Measurements from ENCODE around the gene PHF20.
"Not testable (repeated sequence)": the region's sequence is repeated elsewhere in the genome, so short reads cannot be mapped to it uniquely, and the experiment has no call there.

PHF20 gene

DNA sequence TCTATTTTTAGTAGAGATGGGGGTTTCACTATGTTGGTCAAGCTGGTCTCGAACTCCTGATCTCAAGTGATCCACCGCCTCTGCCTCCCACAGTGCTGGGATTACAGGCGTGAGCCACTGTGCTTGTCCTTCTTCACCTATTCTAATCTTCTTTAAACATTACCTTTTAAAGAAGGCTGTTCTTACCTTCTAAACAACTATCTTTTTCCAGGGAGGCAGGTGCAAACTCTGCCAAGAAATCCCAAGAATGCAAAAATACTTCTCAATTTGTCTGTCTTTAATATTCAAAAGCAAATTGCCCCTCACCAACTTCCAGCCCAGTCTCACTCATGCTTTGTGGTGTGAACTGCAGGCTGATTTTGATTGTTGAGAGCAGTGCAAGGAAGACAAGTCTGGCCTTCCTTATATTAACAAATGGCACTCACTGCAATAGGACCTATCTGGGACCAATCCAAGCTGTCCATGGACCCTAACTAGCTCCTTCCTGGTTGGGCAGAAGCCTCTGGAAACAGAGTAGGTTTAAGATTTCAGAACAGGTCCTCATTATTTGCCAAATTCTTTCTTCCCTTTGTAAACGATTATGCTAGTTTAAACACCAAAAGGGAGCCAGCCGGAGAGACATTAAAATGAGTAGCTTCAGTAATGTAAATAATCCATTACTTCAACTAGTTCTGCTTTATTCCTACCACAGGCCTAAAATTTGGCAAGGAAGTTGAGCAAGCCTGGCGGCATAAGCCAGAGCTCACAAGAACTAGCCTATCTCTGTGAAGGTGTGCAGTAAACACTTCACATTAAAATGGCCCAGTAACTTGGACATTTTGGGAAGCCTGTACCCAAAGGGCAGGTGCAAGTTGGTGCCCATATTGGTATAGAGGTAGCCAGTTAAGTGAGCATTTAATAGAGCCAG lies 180.9 kb downstream of the PHF20 start:
- H3K4me3 ChIP-seq (ENCODE audit: low read depth, low read length), result peak overlapping the region; percentile 95
- DNase-seq (ENCODE audit: low read depth), result no peak

DNA sequence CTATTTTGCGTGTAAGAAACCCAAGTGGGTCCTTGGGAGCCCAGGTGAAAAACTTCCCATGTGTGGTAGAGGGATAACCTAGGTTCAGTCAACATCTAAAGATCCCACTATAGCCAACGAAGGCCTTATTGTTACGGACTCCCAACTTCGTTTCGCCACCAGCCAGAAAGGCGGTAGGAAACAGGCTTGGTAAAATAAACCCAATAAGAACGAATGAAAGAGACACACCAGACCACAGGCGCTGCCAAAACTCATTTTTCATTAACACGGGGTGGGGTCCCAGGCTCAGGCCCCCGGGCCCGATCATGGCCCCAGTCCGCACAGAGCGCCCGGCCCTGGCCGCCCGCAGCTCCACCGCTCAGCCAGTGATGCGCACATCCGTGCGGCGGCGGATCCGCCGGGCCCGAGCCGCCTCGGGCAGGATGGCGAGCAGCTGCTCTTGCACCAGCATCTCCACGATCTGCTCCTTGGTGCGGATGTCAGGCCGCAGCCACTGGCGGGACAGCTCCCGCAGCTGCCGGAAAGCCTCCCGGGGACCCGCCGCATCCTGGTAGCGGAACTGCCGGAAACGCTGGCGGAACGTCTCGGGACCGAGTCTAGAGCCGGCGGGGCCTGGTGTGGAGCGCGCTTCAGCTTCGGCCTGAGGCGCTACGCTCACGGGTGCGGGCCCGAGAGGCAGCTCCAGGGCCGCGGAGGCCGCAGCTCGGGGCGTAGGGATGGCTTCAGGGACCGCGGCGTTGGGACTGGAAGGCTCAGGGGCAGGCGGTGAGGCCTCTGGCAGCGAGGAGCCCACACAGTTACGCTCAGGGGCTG lies 181.8 kb downstream of the PHF20 start:
- peak overlapping the region; percentile 95 for H3K4me3 ChIP-seq (ENCODE audit: low read depth, low read length)
- DNase-seq (ENCODE audit: low read depth), result no peak

DNA sequence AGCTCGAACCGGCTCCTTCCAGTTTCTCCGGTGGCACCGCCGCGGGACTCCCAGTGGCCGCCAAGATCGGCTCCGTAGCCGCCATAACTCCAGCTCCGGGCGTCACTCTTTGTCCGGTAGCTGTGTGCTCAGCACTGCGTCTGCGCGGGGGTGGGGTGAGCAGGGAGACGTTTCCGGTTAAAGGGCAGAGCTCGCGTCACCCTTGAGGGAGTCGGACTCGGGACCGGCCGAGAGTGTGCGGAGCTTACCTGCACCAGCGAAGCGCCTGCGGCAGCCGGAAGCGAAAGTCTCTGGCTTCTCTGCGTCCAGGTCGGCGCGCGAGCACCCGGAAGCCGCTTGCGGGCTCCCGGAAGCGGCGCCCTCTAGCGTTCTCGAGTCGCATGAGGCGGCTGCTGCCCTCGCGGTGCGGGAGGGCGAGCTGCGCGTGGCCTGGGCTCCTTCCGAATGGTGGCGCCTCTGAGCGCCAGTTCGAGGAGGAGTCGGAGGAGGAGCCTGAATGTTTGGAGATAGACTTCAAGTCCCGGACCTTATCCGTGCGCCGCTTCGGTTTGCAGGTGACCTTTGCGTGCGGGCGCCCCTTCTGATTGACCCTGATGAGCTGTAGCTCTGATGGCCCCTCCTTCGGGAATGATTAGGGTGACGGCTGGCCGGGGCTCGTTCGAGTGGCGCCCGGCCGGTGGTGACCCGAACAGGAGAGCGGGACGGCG lies 182.5 kb downstream of the PHF20 start, which contains the start of gene SCAND1:
Gene SCAND1, minus strand, starts transcription at position 303 of the 707 bp plus-strand sequence. Its CDS starts 218 bp downstream, at position 85.
- DNase-seq (ENCODE audit: low read depth), result peak; percentile 83
- peak within 1 kb of the TSS; percentile 95 for H3K4me3 ChIP-seq (ENCODE audit: low read depth, low read length)

DNA sequence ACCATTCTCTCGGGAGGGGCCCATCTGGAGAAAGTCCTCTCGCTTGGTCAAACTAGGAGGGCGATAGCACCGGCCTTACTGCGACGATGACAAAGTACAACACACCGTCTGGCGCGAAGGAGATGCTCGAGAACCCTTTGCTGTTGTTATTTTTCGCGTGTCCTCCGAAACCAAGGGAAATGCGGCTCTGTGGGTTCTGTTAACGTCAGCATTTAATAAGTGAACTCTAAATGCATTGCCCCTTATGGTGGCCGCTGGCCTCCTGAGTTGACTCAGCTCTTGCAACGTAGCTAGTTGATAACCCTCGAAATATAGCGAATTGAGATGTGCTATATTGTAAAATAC lies 183.1 kb downstream of the PHF20 start:
- DNase-seq (ENCODE audit: low read depth), result no peak
- peak overlapping the region; percentile 95 for H3K4me3 ChIP-seq (ENCODE audit: low read depth, low read length)

DNA sequence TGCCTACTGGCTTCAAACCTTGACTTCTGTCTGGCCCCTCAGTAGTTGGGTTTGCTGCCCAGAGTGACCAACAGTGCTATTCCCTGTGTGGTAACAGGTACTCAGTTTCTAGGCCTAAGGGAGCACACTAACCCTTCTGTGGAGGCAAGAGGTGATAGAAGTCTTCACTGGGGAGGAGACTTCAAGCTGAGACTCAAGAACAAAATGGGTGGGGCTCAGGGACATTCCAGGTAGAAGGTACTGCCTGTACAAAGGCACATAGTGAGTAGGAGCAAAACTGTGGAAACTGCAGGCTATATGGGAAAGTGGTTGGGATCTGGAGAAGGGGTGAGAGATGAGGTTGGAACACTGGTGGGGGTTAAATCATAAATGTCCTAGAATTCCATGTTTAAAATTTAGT lies 184.8 kb downstream of the PHF20 start:
- H3K4me3 ChIP-seq (ENCODE audit: low read depth, low read length), result no peak overlapping the region
- DNase-seq (ENCODE audit: low read depth), result no peak

DNA sequence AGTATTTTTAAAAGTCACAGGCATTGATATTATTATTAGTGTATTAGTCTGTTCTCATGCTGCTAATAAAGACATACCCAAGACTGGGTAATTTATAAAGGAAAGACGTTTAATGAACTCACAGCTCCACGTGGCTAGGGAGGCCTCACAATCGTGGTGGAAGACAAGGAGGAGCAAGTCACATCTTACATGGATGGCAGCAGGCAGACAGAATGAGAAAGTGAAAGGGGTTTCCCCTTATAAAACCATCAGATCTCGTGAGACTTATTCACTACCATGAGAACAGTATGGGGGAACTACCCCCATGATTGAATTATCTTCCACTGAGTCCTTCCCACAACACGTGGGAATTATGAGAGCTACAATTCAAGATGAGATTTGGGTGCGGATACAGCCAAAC lies 187.5 kb downstream of the PHF20 start:
- H3K4me3 ChIP-seq (ENCODE audit: low read depth, low read length); DNase-seq (ENCODE audit: low read depth): not testable (repeated sequence)

DNA sequence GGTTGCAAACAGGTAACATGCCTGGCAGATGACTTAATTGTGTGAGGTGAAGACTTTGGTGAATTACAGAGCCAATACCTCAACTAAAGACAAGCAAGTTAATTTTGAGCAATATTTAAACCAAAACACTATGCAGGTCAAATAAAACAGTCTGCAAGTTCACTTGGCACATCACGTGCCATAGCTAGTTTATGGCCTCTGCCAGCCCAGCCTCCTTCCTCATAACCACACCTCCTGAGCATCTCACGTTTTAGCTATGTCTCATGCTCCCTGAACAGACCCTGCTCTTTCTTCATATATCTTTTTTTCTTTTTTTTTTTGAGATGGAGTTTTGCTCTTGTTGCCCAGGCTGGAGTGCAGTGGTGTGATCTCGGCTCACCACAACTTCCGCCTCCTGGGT lies 192.1 kb downstream of the PHF20 start:
- no peak for DNase-seq (ENCODE audit: low read depth)
- H3K4me3 ChIP-seq (ENCODE audit: low read depth, low read length), result no peak overlapping the region

DNA sequence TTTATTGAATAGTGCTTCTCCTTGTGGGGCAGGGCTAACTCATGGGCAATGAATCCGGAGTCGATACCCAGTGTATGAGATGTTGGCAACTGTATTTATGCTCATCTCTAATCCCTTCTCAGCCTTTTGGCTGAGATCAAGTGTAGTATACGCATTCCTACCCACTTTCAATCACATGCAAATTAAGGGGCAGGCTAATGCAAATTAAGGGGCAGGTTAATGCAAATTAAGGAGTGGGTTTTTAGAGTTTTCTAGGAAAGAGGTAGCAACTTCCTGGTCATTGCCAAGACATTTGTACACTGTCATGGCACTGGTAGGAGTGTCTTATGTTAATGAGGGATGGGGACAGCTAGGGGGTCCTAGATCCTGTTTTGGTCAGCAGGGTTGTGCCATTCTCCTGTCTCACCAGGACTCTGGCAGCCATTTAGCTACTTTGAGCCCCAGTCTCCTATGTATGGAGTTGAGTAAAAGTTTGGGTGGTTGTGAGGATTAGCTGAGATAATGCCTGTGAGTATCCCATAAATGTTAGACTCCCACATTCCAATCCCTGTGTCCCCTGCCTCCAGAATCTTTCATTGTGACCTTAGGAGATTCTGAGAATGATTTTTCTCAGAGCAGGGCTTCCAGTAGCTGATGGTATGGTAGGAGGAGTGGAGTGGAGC lies 196.3 kb downstream of the PHF20 start, which contains the start of gene CNBD2:
Gene CNBD2, plus strand, starts transcription at position 612 of the 662 bp plus-strand sequence. CDS start 173 bp downstream, outside the sequence.
- no peak for DNase-seq (ENCODE audit: low read depth)
- H3K4me3 ChIP-seq (ENCODE audit: low read depth, low read length), result no peak within 1 kb of the TSS

DNA sequence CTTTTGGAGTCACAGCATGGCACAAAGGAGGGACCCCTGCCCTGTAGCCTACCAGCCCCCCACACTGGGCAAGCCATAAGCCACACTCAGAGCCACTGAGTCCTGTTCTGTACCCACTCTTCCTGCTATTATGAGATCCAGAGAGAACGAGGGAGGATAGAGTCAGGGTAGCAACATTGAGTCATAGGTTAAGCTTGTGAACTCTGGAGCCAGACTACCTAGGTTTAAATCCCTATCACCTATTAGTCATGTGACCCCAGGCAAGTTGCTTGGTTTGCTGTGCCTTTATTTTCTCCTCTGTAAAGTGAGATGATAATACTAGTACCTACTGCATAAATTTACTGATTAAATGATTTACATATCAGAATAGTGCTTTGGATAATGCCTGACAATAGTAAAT lies 197.1 kb downstream of the PHF20 start:
- no peak for DNase-seq (ENCODE audit: low read depth)

DNA sequence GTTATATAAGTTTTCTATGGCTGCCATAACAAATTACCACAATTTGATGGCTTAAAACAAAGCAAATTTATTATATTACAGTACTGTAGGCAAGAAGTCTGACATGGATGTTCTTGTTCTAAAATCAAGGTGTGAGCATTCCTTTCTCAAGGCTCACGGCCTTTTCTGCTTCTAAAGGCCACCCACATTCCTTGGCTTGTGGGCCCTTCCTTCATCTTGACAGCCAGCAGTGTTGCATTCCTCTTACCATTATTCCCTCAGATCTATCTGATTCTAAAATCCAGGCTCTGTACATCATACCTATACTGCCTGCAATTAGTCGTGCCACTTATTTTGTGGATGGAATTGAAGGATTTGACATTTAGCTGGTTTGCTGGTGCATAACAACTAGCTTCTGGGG lies 200.2 kb downstream of the PHF20 start:
- no peak overlapping the region for H3K4me3 ChIP-seq (ENCODE audit: low read depth, low read length)

More for the DNA sequence above, 197.1 kb downstream of the PHF20 start:
- no peak overlapping the region for H3K4me3 ChIP-seq (ENCODE audit: low read depth, low read length)

DNA sequence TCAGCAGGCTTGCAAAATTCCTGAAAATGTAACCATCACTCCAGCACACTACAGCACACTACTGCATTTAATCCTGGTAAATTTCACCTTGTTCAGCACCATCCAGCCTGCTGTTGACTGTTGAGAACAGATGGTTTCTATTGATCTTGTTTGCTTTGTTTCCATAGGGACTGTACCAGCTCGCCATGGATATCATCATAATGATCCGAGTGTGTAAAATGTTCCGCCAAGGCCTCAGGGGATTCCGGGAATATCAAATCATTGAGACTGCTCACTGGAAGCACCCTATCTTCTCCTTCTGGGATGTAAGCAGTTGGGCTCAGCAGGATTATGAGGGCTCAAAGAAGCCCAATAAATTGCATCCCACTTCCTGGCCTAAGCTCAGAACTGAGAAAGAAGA lies 200.6 kb downstream of the PHF20 start:
- no peak for DNase-seq (ENCODE audit: low read depth)
- H3K4me3 ChIP-seq (ENCODE audit: low read depth, low read length), result no peak overlapping the region

More for the DNA sequence above, 200.2 kb downstream of the PHF20 start:
- no peak for DNase-seq (ENCODE audit: low read depth)

DNA sequence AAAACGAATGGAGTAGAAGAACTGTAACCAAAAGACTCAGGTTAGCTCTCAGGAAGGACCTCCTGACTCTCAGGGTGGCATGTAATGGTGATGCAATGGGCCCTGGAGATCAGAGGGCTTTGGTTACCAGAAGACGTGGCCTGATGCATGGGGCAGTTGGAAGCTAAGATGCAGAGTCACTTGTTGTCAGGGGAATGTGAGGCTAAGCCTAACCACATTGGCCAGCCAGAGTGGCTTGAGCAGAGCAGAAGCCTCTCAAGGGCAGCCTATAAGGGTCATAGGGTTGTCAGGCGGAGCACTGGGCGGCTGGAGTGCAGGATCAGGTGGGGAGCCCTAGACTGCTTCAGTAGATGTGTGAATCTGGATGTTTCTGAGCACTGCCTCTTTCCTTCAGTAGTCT lies 202.4 kb downstream of the PHF20 start:
- no peak overlapping the region for H3K4me3 ChIP-seq (ENCODE audit: low read depth, low read length)
- DNase-seq (ENCODE audit: low read depth), result no peak

DNA sequence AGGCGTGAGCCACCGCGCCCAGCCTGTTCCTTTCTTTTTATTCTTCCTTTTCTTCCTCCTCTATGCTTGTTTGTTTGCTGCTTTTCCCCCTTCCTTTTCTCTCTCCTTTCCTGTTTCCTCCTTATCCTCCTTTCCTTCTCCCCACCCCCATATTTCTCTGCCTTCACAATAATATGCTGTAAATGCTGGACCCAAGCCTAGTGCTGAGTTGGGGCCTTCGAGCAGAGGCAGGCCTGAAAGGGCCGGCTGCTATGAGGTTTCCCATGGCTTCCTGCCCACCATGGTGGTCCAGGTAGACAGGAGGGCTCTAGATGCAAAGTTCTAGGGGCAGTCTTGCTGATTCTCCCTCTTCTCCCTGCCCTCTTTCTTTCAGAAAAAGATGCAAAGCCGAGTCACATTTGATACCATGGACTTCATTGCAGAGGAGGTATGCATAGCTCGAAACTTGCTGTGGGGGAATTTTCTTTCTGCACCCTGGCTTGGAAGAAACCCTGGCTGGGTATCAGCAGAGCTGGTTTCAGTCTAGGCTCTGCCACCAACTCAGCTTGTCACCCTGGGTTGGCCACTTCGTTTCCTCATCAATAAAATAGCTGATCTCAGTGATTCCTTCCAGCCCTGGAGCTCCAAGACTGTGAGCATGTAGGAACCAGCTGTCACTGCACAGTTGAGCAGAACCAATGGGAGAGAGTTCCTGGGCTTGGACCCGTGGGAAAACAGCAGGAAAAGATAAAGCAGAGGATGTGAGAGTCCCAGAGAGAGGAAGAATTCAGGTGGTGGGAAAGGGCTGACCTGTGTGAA lies 204.0 kb downstream of the PHF20 start:
- no peak for DNase-seq (ENCODE audit: low read depth)

DNA sequence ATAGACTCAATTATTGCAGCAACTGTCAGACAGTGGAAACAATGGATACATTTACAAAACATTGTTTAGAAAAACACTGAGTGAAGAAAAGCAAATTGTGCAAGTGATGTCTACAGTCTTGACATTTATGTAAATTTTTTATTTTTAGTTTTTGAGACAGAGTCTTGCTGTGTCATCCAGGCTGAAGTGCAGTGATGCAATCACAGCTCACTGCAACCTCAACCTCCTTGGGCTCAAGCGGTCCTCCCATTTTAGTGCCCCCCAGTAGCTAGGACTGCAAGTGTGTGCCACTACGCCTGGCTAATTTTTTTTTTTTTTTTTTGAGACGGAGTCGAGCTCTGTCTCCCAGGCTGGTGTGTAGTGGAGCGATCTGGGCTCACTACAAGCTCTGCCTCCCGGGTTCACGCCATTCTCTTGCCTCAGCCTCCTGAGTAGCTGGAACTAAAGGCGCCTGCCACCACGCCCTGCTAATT lies 206.3 kb downstream of the PHF20 start:
- H3K4me3 ChIP-seq (ENCODE audit: low read depth, low read length), result no peak overlapping the region
- DNase-seq (ENCODE audit: low read depth), result no peak

More for the DNA sequence above, 204.0 kb downstream of the PHF20 start:
- no peak overlapping the region for H3K4me3 ChIP-seq (ENCODE audit: low read depth, low read length)

DNA sequence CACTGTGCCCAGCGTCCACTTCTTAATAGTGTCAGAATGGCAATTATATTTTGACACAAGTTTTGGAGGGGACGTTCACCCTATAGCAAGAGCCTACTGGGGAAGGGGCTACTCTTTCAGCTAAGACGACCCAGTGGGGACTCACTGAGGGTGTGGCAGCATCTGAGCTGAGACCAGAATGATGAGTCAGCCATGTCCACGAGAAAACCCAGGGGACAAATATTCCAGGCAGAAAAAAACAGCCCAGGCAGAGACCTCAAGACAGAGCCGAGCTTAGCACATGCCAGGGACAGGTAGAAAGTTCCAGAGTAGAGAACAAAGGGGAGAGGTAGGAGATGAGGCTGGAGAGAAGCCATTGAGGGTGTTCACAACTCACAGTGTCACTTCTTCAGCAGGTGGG lies 207.7 kb downstream of the PHF20 start:
- no peak for DNase-seq (ENCODE audit: low read depth)
- H3K4me3 ChIP-seq (ENCODE audit: low read depth, low read length), result no peak overlapping the region

DNA sequence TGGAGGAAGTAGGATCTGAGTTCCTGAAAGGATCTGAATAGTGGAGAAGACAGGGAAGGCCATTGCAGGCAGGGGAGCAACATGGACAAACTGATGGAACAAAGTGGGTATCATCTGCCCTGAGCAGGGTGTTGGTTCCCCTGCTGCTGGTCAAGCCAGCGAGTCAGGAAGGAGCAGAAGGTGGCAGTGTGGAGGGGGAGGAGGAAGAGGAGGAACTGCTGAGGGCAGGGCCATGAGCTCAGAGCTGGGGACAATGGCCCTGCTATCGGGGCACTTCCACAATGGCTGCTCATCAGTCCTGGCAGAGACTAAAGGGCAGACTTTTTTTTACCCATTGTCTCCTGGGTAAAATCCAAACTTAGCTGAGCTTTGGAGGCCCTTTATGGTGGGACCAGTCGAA lies 210.2 kb downstream of the PHF20 start:
- no peak for DNase-seq (ENCODE audit: low read depth)
- H3K4me3 ChIP-seq (ENCODE audit: low read depth, low read length), result no peak overlapping the region

DNA sequence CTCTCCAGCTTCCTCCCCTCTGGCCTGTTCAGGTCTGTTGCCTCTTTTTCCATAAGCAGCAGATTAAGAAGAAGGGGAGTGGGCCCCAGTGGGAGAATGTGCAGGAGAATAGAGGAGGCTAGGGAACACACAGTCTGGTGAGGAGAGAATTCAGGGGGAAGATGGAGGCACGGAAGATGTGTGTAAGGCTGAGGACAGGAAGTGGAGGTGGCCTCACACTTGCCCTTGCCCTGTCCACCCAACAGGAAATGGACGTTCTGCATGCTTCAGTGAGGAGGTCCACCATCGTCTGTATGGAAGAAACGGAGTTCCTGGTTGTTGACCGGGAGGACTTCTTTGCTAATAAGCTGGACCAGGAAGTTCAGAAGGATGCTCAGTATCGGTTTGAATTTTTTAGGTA lies 212.6 kb downstream of the PHF20 start:
- no peak overlapping the region for H3K4me3 ChIP-seq (ENCODE audit: low read depth, low read length)
- DNase-seq (ENCODE audit: low read depth), result no peak

DNA sequence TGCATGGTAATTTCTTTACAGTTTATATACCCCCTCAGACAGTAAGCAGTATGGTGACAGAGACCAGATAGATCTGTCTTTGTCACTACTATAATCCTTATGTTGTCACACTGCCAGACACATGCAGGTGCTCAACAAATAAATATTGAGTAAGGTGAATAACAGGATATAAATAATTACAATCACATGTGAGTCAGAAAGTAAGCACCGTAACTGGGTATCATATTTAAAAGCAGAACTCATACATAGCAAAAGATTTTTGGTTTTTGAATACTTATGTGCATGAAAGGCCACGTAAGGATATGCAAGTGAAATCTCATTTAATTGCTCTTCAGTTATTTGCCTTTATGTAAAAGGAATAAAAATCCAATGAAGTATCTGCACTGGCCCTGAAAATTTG lies 214.0 kb downstream of the PHF20 start:
- H3K4me3 ChIP-seq (ENCODE audit: low read depth, low read length), result no peak overlapping the region
- DNase-seq (ENCODE audit: low read depth), result no peak
